GM21529 (cell line): ENCODE results near the gene CYP27B1.
A peak's percentile ranks its signal among the peaks of the same experiment; 100 is the strongest.
"Not testable (repeated sequence)": the region's sequence is repeated elsewhere in the genome, so short reads cannot be mapped to it uniquely, and the experiment has no call there.

ENCODE experiments used
- ATAC-seq: cut with Tn5 transposase; IDR thresholded peaks from one replicate; pipeline ENCODE4 v1.9.1; 2021; ENCODE audit not compliant: unreplicated experiment

The CYP27B1 gene

DNA sequence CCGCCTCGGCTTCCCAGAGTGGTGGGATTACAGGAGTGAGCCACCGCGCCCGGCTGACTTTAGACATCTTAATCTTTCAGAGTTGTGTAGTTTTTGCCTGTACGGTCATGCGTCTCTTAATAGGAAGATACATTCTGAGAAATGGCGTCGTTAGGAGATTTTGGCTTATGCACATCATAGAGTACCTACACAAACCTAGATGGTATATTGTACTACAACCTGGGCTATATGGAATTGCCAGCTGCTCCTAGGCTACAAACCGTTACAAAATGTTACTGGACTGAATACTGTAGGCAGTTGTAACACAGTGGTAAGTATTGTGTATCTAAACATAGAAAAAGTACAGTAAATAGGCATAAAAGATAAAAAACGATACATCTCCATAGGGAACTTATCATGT, 17.0 kb upstream of the CYP27B1 start:
- no peak for ATAC-seq

- no peak for ATAC-seq
Observed at GRCh38 chr12:57783466-57783801, 16.6 kb upstream of the CYP27B1 start.

DNA sequence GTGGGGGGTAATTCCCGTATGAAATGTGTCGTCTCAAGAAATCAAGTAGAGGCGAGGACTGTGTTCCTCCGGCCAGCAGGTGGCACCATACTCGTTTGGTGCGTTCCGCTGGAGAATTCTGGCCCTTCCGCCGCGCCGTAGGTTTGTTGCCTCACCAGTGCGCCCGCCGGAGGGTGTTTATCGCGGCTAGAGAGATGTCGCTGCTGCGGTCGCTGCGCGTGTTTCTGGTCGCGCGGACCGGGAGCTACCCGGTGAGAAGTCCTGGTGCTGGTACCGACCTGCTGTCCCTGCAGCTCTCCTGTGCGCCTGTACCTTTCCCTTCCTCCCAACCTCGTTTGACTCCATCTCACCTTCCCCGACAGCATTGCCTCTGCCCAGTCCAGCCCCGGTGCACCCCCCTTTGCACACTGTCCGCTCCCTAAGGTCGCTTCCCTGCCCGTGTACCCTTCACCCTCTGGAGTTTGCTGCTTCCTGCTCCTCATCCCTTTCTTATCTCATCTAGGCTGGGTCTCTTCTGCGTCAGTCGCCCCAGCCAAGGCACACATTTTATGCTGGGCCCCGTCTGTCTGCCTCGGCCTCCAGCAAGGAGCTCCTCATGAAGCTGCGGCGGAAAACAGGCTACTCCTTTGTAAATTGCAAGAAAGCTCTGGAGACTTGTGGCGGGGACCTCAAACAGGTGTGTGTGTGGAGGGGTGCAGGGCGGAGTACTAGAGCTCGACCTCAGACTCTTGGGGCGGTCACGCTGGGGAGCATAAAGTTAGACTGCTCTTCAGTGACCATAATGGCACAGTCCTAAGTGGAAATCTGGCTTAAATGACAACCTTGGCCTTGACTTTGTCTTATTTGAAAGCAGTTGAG, 16.0 kb upstream of the CYP27B1 start, which contains the start of gene TSFM:
TSS of gene TSFM (plus strand) at position 180 of the 858 bp plus-strand sequence. CDS start at position 195, 15 bp downstream.
- peak; percentile 84 for ATAC-seq

- ATAC-seq: peak; percentile 4
Observed at GRCh38 chr12:57782243-57782607, 15.3 kb upstream of the CYP27B1 start.

- no peak for ATAC-seq
Observed at GRCh38 chr12:57781801-57782200, 14.9 kb upstream of the CYP27B1 start.

DNA sequence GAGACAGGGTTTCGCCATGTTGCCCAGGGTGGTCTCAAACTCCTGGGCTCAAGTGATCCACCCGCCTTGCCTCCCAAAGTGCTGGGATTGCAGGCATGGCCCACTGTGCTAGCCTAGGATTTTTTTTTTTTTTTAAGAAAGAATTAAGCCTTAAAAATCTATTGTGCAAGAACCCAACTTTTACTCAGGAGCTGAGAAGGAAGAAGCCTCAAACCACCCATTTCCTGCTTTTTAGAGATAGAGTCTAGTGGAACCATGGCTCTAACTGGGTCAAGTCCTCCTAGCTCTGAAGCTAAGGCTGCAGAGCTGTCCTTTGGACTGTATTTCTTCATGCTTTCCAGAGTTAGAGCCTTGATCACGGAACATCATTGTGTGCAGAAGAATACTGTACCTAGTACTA, 14.4 kb upstream of the CYP27B1 start:
- no peak for ATAC-seq

DNA sequence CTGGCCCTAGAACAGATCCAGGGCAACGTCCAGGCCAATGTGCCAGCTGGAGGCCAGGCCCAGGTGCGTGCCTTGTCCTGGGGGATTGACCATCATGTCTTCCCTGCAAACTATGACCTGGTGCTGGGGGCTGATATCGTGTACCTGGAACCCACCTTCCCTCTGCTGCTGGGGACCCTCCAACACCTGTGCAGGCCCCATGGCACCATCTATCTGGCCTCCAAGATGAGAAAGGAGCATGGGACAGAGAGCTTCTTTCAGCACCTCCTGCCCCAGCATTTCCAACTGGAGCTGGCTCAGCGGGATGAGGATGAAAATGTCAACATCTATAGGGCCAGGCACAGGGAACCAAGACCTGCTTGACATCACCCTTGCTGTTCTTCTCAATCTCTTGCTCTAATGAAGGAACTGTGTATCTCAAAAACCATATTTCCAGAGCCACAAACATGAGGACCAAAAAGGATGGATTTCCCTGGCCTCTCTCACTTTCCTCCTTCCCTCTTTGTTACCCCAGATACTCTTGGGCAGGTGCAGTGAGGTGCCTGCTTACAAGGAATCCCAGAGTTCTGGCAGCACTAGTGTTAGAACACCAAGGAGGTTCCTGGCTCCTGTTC, 13.5 kb upstream of the CYP27B1 start:
- no peak for ATAC-seq

DNA sequence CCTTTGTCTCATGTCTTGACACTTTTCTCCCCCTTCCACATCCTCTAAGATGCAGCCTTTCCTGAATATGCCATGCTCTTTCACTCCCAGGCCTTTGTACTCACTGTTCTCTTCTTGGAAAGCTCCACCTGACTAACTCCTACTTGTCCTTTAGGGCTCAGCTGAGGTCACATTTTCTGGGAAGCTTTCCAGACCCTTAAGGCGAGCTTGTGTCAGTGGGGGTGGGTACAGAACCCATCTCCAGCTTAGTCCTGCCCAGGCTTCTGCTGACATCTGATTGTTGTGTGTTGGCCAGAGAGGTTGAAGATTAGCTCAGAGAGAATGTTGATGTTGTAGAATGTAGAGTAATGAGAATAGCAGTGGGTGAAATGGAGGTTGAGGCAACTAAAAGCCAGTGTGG, 12.9 kb upstream of the CYP27B1 start:
- ATAC-seq: no peak

- no peak for ATAC-seq
Observed at GRCh38 chr12:57777911-57778310, 11.0 kb upstream of the CYP27B1 start.

GRCh38 chr12:57777367-57777766, 10.5 kb upstream of the CYP27B1 start:
- no peak for ATAC-seq

DNA sequence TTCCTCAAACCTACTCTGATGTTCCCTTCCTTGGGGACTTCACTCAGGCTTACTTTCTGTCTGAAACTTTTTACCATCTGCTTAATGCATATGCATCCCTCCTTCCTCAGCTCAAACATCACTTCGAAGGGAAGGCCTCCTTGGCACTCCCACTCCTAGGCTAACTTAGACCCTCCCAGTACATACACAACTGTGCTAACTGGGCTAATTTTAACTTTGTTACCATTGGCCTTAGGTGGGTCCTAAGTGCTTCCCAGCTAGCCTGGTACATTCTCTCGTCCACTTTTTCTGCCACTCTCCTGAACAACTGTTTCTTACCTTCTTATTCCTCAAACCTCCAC, 9.3 kb upstream of the CYP27B1 start:
- ATAC-seq: no peak

GRCh38 chr12:57775563-57776246, 8.8 kb upstream of the CYP27B1 start:
- ATAC-seq: no peak

DNA sequence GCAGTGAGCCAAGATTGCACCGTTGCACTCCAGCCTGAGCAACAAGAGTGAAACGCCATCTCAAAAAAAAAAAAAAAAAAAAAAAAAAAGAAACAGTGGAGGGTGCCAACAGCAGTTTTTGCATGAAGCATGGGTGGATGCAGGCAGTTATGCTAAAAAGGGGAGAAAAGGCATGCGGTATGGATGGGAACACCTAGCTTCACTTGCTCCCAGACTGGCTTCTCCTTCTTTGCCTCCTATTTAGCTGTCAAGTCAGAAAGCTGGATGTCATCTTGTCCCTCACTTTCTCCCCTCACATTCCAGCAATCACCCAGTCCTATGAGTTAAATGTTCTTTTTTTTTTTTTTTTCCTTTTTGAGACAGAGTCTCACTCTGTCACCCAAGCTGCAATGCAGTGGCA, 8.2 kb upstream of the CYP27B1 start:
- ATAC-seq: no peak

DNA sequence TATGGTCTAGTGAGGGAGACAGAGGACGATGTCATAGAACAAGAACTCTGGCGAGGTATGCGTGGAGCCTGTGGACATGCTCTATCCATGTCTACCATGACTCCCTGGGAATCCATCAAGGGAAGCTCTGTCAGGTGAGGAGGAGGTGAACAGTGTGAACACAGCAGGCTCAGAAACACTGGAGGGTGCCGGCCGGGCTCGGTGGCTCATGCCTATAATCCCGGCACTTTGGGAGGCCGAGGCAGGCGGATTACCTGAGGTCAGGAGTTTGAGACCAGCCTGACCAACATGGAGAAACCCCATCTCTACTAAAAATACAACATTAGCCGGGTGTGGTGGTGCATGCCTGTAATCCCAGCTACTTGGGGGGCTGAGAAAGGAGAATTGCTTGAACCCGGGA, 7.8 kb upstream of the CYP27B1 start:
- ATAC-seq: not testable (repeated sequence)

DNA sequence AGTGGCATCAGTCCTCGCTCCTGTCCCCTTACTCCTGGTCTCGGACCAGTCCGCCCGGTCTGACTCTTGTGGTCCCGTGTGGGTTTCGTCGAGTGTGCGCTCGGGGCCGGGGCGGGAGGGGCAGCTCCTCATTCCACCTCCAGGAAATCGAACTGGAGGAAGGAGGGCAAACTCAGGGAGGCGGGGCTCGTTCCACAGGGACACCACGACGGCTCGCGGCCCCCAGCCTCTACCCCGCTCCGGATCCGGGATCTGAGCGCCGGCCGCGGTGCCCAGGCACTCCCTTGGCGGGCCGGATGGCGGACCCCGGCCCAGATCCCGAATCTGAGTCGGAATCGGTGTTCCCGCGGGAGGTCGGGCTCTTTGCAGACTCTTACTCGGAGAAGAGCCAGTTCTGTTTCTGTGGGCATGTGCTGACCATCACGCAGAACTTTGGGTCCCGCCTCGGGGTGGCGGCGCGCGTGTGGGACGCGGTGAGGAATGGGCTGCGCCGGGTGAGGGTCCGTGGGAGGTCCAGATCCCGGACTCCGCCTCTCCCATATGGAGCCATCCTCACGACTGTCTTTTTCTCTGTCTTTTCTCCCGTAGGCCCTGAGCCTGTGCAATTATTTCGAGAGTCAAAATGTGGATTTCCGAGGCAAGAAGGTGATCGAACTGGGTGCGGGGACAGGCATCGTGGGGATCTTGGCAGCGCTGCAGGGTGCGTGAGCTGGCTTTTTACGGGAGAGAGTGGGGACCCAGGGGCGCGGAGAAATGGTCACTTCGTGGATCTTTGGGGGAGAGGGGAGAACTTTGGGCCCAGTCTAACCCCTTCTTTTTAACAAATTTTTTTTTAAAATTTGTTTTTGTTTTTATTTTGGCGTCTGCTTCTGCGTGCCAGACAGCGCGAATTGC, 5.8 kb upstream of the CYP27B1 start, which contains the start of gene EEF1AKMT3:
TSS of gene EEF1AKMT3 (plus strand) at position 186 of the 894 bp plus-strand sequence. CDS start at position 297, 111 bp downstream.
- peak; percentile 35 for ATAC-seq

DNA sequence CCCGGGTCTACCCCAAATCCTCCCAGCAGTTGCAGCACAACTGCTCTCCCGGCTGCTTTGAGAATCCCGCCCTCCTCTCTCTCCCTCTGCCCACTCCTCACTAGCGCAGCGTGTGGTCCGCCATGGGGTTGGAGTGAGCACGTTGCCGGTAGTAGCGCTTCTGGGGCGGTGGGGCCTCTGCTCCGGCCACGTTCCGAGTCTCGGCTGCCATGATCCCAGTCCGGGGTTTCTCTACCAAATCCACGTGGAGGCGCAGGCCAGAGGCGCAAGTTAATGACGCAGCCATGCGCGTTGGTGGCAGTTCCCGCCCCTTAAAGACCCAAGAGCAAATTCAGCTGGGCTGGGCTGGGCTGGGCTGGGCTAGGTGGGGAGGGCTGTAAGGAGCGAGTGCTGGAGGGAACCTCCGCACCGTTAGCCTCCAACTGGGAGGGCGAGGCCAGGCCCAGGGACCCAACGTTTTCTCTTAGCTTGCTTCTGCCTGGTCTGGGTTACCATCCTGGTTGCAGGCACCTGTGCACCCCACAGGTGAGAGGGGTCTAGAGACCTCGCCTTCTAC, 5.1 kb upstream of the CYP27B1 start, which contains the start of gene METTL1:
TSS of gene METTL1 (minus strand) at position 233 of the 556 bp plus-strand sequence. CDS start at position 211, 22 bp downstream.
- ATAC-seq: peak; percentile 77

DNA sequence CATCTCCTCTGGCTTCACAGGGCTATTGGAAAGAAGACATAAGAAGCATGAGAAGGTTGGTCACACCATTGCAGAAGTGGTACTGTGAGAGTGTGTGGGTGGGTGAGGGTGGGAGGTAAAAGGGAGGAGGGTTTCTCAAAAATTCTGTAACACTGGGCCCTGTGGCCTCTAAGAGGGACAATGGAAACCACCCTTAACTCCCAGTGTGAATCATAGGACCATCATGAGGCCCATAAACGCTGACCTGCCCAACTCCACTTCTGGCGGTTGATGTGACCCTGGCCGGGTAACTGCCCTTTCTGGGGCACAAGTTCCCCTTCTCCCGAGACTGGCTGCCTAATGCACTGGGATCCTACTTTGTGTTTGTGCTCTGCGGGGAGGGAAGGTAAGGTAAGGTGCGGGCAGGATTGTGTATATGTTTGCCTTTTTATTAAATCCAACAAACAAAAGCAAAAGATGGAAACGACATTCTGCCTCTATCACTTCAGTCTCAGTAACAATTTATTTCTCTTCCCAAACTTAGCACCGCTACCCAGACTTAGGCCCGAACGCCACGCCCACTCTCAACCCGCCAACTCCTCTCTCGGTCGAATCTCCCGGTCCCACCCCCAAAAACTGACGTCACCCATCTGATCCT, 4.5 kb upstream of the CYP27B1 start:
- peak; percentile 74 for ATAC-seq

GRCh38 chr12:57770734-57771133, 3.9 kb upstream of the CYP27B1 start:
- ATAC-seq: no peak

DNA sequence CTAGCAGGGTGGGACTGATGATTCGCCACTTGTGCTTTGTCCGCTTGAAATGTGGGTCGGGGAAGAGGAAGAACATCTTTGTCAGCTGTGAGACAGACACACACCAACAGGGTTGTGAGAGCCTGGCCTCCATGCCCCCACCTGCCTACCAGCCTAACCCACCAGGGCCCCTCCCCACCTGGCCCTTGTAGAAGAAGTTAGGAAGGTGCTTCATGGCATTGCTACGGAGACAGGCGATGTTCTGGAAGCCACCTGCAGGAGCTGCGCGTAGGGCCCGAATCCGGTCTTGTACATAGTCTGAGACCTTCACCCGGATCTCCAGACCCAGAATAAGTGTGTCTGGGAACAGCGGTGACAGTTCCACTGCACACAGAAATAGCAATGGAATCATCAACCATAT, 2.7 kb upstream of the CYP27B1 start:
- no peak for ATAC-seq

- ATAC-seq: no peak
Observed at GRCh38 chr12:57767876-57768275, 998 bp upstream of the CYP27B1 start.
